OCI-LY3 (cell line): ENCODE measurements around the gene PAXX.

Source experiments
- H2AFZ ChIP-seq: fragments of 200-600, 300-600 bp; shearing (Covaris generic); 2 replicates; pipeline ENCODE4 v1.6.0; 2014; ENCODE audit warnings: antibody characterized with exemption, low read depth, low read length
- H3K27ac ChIP-seq: fragments of 200-600, 300-600 bp; sonication (generic); 2 replicates; pipeline ENCODE4 v1.5.1; 2014; ENCODE audit warnings: mild to moderate bottlenecking, low read length, moderate library complexity, mixed read lengths
- H3K27me3 ChIP-seq: fragments of 200-600, 300-600 bp; sonication (generic); 2 replicates; pipeline ENCODE4 v1.6.1; 2014; ENCODE audit warnings: low read depth, low read length, mixed read lengths
- H3K36me3 ChIP-seq: fragments of 200-600, 300-600 bp; sonication (generic); replicated peaks from 2 replicates; pipeline ENCODE3; 2014; ENCODE audit warnings: low read depth, low read length, mixed read lengths
- H3K4me1 ChIP-seq: fragments of 300-600, 200-600 bp; sonication (generic); 2 replicates; pipeline ENCODE4 v1.6.1; 2014; ENCODE audit warnings: low read length, mixed read lengths
- H3K4me2 ChIP-seq: fragments of 200-600, 300-600 bp; sonication (generic); 2 replicates; pipeline ENCODE4 v1.6.1; 2014; ENCODE audit warnings: low read length, mixed read lengths
- H3K4me3 ChIP-seq: fragments of 300-600, 200-600 bp; sonication (generic); 2 replicates; pipeline ENCODE4 v1.5.1; 2014; ENCODE audit warnings: antibody characterized with exemption, mild to moderate bottlenecking, low read length, moderate library complexity
- H3K79me2 ChIP-seq: fragments of 300-600, 200-600 bp; shearing (Covaris generic); 2 replicates; pipeline ENCODE4 v1.6.1; 2014; ENCODE audit warnings: mild to moderate bottlenecking, low read length, mixed read lengths
- H3K9ac ChIP-seq: fragments of 300-600, 200-600 bp; shearing (Covaris generic); 2 replicates; pipeline ENCODE4 v1.6.0; 2014; ENCODE audit warnings: mild to moderate bottlenecking, low read length, moderate library complexity
- H3K9me3 ChIP-seq: fragments of 200-600, 300-600 bp; shearing (Covaris generic); 2 replicates; pipeline ENCODE4 v1.6.1; 2014; ENCODE audit warnings: low read length, mixed read lengths; ENCODE audit not compliant: insufficient read depth
- H4K20me1 ChIP-seq: fragments of 200-600, 300-600 bp; sonication (generic); 2 replicates; pipeline ENCODE4 v1.6.1; 2016; ENCODE audit warnings: low read length, mixed read lengths; ENCODE audit not compliant: insufficient read depth
- EZH2phosphoT487 ChIP-seq: fragments of 200-600 bp; shearing (Covaris generic); IDR thresholded peaks from 2 replicates; pipeline ENCODE4 v1.6.1; 2018; ENCODE audit warnings: antibody characterized with exemption, mixed run types, low read depth
- TF ChIP-seq, protein P1 (sequence below): fragments of 200-600, 300-600 bp; sonication (generic); IDR thresholded peaks from 2 replicates; pipeline ENCODE4 v1.5.1; 2014; ENCODE audit warnings: antibody characterized with exemption, low read length, low read depth

Gene PAXX

DNA sequence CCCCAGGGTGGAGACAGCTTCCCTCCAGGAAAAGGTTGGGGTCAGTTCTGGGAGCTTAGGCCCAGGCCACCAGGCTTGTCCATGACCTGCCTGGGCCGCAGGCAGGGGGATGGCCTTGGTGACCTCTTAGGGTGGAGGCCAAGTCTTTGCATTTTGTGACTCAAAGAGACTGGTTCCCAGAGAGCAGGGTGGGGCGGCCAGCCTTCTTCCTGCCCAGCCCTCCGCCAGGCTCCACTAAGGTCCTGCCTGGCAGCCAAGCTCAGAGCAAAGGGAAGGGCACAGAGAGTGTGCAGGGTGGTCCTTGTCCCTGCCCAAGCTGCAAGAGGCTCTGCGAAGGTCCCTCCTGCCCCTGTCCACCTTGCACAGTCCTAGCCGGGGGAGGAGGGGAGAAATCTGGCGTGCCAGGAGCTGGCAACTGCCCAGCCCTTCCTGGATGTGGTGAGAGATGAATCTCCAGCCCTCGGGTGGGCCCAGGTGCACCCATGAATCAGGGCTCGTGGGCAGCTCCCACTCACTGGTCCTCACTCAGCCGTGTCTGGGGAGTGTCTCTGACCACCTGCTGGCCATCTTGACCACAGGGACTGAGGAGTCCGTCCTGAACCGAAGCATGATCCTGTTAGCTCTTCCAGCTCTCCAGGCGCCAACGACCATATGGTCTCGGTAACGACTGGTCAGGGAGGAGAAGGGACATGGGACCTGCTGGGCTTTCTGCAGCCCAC is 17.2 kb upstream of the PAXX start:
- H2AFZ ChIP-seq, result no peak overlapping the region
- H3K4me2 ChIP-seq, result no peak overlapping the region
- H3K4me1 ChIP-seq, result no peaks in the 10 kb centered on the region
- no peak overlapping the region for H3K9ac ChIP-seq
- peaks cover 8% of the 10 kb centered on the region; the same call in 1 of the 2 replicates for H3K27me3 ChIP-seq
- H3K79me2 ChIP-seq, result no peaks in the 10 kb centered on the region
- H3K9me3 ChIP-seq, result no peaks in the 10 kb centered on the region
- no peak overlapping the region for H3K4me3 ChIP-seq
- no peaks in the 10 kb centered on the region for H3K36me3 ChIP-seq
- H4K20me1 ChIP-seq, result no peaks in the 10 kb centered on the region
- TF ChIP-seq, protein P1, sequence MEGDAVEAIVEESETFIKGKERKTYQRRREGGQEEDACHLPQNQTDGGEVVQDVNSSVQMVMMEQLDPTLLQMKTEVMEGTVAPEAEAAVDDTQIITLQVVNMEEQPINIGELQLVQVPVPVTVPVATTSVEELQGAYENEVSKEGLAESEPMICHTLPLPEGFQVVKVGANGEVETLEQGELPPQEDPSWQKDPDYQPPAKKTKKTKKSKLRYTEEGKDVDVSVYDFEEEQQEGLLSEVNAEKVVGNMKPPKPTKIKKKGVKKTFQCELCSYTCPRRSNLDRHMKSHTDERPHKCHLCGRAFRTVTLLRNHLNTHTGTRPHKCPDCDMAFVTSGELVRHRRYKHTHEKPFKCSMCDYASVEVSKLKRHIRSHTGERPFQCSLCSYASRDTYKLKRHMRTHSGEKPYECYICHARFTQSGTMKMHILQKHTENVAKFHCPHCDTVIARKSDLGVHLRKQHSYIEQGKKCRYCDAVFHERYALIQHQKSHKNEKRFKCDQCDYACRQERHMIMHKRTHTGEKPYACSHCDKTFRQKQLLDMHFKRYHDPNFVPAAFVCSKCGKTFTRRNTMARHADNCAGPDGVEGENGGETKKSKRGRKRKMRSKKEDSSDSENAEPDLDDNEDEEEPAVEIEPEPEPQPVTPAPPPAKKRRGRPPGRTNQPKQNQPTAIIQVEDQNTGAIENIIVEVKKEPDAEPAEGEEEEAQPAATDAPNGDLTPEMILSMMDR, result no peak
- no peak for TF ChIP-seq EZH2phosphoT487
- H3K27ac ChIP-seq, result no peak overlapping the region

DNA sequence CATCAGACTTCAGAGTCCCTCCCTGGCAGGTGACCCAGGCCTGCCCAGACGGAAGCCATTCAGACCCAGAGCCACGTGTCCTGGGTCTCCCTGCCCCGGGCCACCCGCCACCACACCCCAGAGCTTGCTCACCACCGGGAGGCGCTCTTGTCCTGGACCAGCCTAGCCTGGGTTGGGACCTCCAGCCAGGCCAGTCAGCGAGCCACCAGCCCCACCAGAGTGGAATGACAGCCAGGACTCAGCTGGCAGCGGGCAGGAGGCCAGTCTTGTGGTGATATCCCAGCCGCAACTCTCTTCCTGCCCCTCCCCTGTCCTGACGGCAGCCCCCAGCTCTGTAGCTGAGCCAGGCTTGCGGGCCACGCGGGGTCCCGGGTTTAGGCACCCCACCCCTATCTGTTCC is 16.6 kb upstream of the PAXX start:
- Histone ChIP-seq H2AFZ (no peak overlapping the region), H3K4me2 (no peak overlapping the region), H3K36me3 (no peaks in the 10 kb centered on the region), H3K79me2 (no peaks in the 10 kb centered on the region), H3K9ac (no peak overlapping the region), H3K27ac (no peak overlapping the region), H3K9me3 (no peaks in the 10 kb centered on the region), H4K20me1 (no peaks in the 10 kb centered on the region), H3K4me3 (no peak overlapping the region), H3K4me1 (no peaks in the 10 kb centered on the region), H3K27me3 (peaks cover 8% of the 10 kb centered on the region; the same call in 1 of the 2 replicates)
- TF ChIP-seq EZH2phosphoT487, result no peak
- TF ChIP-seq, protein P1, result peak; percentile 23

DNA sequence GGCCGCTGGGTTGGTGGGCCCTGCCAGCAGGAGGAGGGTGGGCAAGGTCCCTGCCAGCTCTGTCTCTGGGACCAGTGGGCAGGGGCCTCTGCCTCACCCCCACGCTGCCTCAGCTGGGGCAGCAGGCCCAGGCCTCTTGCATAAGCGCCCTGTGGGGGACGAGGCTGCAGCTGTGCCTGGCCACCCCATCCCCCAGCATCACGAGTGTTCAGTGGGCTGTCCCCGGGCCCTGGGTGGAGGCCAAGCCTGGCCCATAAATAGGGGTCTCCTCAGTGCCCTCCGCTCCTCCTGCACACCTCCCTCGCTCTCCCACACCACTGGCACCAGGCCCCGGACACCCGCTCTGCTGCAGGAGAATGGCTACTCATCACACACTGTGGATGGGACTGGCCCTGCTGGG is 15.0 kb upstream of the PAXX start, which contains the start of gene PTGDS:
Gene PTGDS (plus strand): TSS at position 282 of the 400 bp plus-strand sequence. CDS start 75 bp downstream, at position 357.
- Histone ChIP-seq H3K9ac (no peak within 1 kb of the TSS), H3K79me2 (no peaks in the 10 kb centered on the region), H3K27ac (no peak within 1 kb of the TSS), H2AFZ (no peak within 1 kb of the TSS), H3K4me1 (no peaks in the 10 kb centered on the region), H3K4me2 (no peak within 1 kb of the TSS), H3K4me3 (no peak within 1 kb of the TSS), H3K36me3 (no peaks in the 10 kb centered on the region), H3K27me3 (peaks cover 8% of the 10 kb centered on the region; the same call in 1 of the 2 replicates), H3K9me3 (no peaks in the 10 kb centered on the region), H4K20me1 (no peaks in the 10 kb centered on the region)
- no peak for TF ChIP-seq EZH2phosphoT487
- TF ChIP-seq, protein P1, result no peak

DNA sequence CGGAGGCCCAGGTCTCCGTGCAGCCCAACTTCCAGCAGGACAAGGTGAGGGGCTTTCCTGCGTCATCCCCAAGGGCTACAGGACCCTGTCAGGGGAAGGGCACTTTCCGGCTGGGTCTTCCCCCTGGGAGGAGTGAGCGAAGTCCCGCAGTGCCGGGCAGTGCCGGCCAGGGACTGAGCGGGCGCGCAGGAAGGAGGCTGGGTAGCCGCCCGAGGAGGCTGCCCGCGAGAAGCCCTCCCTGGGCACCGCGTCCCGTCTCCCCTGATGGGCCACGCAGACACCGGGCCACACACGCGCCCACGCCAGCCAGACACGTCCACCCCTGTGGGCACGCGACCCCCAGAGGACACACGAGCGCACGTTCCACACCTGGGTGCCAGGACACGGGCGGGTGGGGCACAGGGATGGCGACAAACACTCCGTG is 14.6 kb upstream of the PAXX start:
- TF ChIP-seq, protein P1, result no peak
- TF ChIP-seq EZH2phosphoT487, result no peak
- Histone ChIP-seq H3K9ac (no peak overlapping the region), H3K9me3 (no peaks in the 10 kb centered on the region), H3K36me3 (no peaks in the 10 kb centered on the region), H3K79me2 (no peaks in the 10 kb centered on the region), H4K20me1 (no peaks in the 10 kb centered on the region), H3K4me2 (no peak overlapping the region), H3K4me3 (no peak overlapping the region), H3K27ac (no peak overlapping the region), H2AFZ (no peak overlapping the region), H3K27me3 (peaks cover 8% of the 10 kb centered on the region; the same call in 1 of the 2 replicates), H3K4me1 (no peaks in the 10 kb centered on the region)
